HepG2 (cell line): Measurements from ENCODE around the gene FRAS1. TPM values are rescaled to one million over a fixed set of nuclear protein-coding genes. Genes with fewer than 3 reads are reported as not detected.

Source experiments
- ETV5 ChIP-seq: IDR thresholded peaks from 2 replicates; pipeline ENCODE4 v1.6.1; 2018; ENCODE audit warnings: missing biosample characterization, missing genetic modification reagents, inconsistent platforms, borderline replicate concordance
- FOXJ3 ChIP-seq: sonication (generic); formaldehyde crosslinking; IDR thresholded peaks from 2 replicates; pipeline ENCODE4 v1.4.0; 2020; ENCODE audit warnings: missing genetic modification reagents, mild to moderate bottlenecking, borderline replicate concordance
- MXI1 ChIP-seq: IDR thresholded peaks from 3 replicates; pipeline ENCODE4 v1.6.1; 2012; ENCODE audit warnings: low read depth, low read length, inconsistent platforms, borderline replicate concordance
- RARA ChIP-seq: IDR thresholded peaks from 2 replicates; pipeline ENCODE4 v1.6.1; 2016; ENCODE audit warnings: missing genetic modification reagents, missing compliant biosample characterization
- SIX1 ChIP-seq: sonication (generic); formaldehyde crosslinking; IDR thresholded peaks from 2 replicates; pipeline ENCODE4 v1.4.0; 2020; ENCODE audit warnings: missing genetic modification reagents, borderline replicate concordance
- ZMYM3 ChIP-seq: sonication (generic); formaldehyde crosslinking; IDR thresholded peaks from 2 replicates; pipeline ENCODE4 v1.5.1; 2020; ENCODE audit warnings: mild to moderate bottlenecking, missing genetic modification reagents
- ZNF121 ChIP-seq: sonication (generic); formaldehyde crosslinking; IDR thresholded peaks from 2 replicates; pipeline ENCODE4 v1.5.0; 2020; ENCODE audit warnings: mild to moderate bottlenecking, missing genetic modification reagents
- ZNF292 ChIP-seq: sonication (generic); formaldehyde crosslinking; IDR thresholded peaks from 2 replicates; pipeline ENCODE4 v1.8.1; 2022; ENCODE audit warnings: mild to moderate bottlenecking, low read depth, missing genetic modification reagents, borderline replicate concordance
- ZNF3 ChIP-seq: IDR thresholded peaks from 2 replicates; pipeline ENCODE4 v1.7.0; 2017; ENCODE audit warnings: inconsistent platforms
- ZNF501 ChIP-seq: sonication (generic); formaldehyde crosslinking; IDR thresholded peaks from 2 replicates; pipeline ENCODE4 v1.5.1; 2020; ENCODE audit warnings: mild to moderate bottlenecking, moderate library complexity, missing genetic modification reagents
- ZNF614 ChIP-seq: IDR thresholded peaks from 2 replicates; pipeline ENCODE4 v1.6.1; 2018; ENCODE audit warnings: missing biosample characterization, missing genetic modification reagents, inconsistent platforms, borderline replicate concordance
- polyA plus RNA-seq, 8 experiments: library from polyadenylated mRNA; depleted of rRNA in 3 of 8; stranded (reverse) in 7 of 8; unstranded in 1 of 8; fragments of >200 nt; fragmentation: Illumina TruSeq in 4 of 8; extraction: Trizol in 4 of 8; gene quantifications; 2 replicates each; pipeline versions ENCODE4 v1.2.1 to v1.2.3, GENCODE V29; 2011 to 2016; ENCODE audit warnings: low read depth in 4 of 8, missing spikeins in 1 of 8, mixed read lengths in 1 of 8; ENCODE audit not compliant: insufficient read depth in 1 of 8
- total RNA-seq, 5 experiments: library from RNA; depleted of rRNA; stranded (reverse); fragments of >200 nt; fragmentation: Illumina TruSeq; extraction: Trizol; gene quantifications; 2 replicates each; pipeline ENCODE4 v1.2.3, GENCODE V29; 2016; ENCODE audit warnings: low read depth in 1 of 5
- TF ChIP-seq, protein P1 (sequence below): sonication (generic); formaldehyde crosslinking; IDR thresholded peaks from 2 replicates; pipeline ENCODE4 v1.4.0; 2020; ENCODE audit warnings: mild to moderate bottlenecking, low read depth, missing genetic modification reagents
- TF ChIP-seq, protein P2 (sequence below): sonication (generic); formaldehyde crosslinking; IDR thresholded peaks from 2 replicates; pipeline ENCODE4 v1.9.0; 2021; ENCODE audit warnings: mild to moderate bottlenecking, missing genetic modification reagents
- TF ChIP-seq, protein P3 (sequence below): sonication (generic); formaldehyde crosslinking; IDR thresholded peaks from 2 replicates; pipeline ENCODE4 v1.4.0; 2020; ENCODE audit warnings: mild to moderate bottlenecking, missing genetic modification reagents
- TF ChIP-seq, protein P4 (sequence below): sonication (generic); formaldehyde crosslinking; IDR thresholded peaks from 2 replicates; pipeline ENCODE4 v1.5.1; 2020; ENCODE audit warnings: missing genetic modification reagents, mild to moderate bottlenecking, borderline replicate concordance

The FRAS1 gene
- total and polyA plus RNA-seq, 2 of the 13 experiments (the other 11 are each of a cell fraction or from before 2014, with no cell fraction given), result 22.5 to 31.6 TPM

DNA sequence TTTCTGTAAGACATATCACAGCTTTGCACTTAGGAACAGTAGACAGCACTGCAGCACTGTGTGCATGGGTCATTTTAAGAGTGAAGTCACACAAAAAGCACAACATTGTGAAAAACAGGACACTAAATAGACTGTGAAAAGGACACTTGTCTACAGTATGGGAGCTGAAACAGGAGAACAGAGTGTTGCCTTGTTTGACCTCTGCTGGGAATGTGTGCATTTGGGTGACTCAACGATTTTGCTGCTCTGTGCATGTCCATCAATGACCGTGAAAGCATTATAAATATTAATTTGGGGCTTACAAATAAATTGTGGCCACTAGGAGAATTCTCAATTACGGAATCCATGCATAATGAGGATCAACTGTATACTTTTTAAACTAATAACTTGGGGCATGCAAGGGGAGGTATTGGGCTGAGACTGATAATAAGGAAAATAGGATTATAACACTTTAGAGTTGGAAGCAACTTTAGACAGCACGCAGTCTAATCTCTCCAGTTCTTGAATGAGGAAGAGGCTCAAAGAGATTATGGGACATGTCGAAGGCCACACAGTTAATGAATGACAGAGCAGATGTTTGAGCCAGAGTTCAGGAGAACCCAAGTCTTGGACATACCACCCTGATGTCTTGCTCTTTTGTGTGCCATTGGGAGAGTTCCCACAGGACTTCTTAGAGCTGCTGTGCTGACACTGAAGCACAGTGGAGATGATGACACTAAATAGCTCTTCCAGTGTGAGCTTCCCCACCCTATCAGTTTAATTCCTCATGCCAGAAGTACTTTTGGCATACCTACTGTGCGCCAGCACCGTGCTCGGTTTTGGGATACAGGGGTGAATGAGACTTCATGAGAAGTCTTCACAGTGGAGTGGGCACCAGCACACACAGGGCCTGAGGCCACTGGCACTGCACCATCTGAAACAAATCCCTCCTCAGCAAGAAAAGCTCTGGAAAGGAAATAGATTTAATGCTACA is 79.3 kb downstream of the FRAS1 start (continued):
- TF ChIP-seq, protein P1, sequence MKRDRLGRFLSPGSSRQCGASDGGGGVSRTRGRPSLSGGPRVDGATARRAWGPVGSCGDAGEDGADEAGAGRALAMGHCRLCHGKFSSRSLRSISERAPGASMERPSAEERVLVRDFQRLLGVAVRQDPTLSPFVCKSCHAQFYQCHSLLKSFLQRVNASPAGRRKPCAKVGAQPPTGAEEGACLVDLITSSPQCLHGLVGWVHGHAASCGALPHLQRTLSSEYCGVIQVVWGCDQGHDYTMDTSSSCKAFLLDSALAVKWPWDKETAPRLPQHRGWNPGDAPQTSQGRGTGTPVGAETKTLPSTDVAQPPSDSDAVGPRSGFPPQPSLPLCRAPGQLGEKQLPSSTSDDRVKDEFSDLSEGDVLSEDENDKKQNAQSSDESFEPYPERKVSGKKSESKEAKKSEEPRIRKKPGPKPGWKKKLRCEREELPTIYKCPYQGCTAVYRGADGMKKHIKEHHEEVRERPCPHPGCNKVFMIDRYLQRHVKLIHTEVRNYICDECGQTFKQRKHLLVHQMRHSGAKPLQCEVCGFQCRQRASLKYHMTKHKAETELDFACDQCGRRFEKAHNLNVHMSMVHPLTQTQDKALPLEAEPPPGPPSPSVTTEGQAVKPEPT (CRISPR knock-in tag), result no peak
- TF ChIP-seq FOXJ3 (peak; percentile 52; the same call in 1 of the 2 replicates), RARA (CRISPR knock-in tag) (peak; percentile 76), ZNF501 (CRISPR knock-in tag) (0 out of 2 replicates have a peak, but pooled peaks have one; percentile 43), ZMYM3 (CRISPR knock-in tag) (peak; percentile 47; the same call in 1 of the 2 replicates), SIX1 (peak; percentile 53; the same call in 1 of the 2 replicates), ZNF3 (peak; percentile 37; the same call in 1 of the 2 replicates), ZNF292 (CRISPR knock-in tag) (peak; percentile 86; the same call in 1 of the 2 replicates), MXI1 (no peak), ETV5 (CRISPR knock-in tag) (peak; percentile 32; the same call in 1 of the 2 replicates), ZNF614 (CRISPR knock-in tag) (peak; percentile 28; the same call in 1 of the 2 replicates), ZNF121 (0 out of 2 replicates have a peak, but pooled peaks have one; percentile 15)
- TF ChIP-seq, protein P2, sequence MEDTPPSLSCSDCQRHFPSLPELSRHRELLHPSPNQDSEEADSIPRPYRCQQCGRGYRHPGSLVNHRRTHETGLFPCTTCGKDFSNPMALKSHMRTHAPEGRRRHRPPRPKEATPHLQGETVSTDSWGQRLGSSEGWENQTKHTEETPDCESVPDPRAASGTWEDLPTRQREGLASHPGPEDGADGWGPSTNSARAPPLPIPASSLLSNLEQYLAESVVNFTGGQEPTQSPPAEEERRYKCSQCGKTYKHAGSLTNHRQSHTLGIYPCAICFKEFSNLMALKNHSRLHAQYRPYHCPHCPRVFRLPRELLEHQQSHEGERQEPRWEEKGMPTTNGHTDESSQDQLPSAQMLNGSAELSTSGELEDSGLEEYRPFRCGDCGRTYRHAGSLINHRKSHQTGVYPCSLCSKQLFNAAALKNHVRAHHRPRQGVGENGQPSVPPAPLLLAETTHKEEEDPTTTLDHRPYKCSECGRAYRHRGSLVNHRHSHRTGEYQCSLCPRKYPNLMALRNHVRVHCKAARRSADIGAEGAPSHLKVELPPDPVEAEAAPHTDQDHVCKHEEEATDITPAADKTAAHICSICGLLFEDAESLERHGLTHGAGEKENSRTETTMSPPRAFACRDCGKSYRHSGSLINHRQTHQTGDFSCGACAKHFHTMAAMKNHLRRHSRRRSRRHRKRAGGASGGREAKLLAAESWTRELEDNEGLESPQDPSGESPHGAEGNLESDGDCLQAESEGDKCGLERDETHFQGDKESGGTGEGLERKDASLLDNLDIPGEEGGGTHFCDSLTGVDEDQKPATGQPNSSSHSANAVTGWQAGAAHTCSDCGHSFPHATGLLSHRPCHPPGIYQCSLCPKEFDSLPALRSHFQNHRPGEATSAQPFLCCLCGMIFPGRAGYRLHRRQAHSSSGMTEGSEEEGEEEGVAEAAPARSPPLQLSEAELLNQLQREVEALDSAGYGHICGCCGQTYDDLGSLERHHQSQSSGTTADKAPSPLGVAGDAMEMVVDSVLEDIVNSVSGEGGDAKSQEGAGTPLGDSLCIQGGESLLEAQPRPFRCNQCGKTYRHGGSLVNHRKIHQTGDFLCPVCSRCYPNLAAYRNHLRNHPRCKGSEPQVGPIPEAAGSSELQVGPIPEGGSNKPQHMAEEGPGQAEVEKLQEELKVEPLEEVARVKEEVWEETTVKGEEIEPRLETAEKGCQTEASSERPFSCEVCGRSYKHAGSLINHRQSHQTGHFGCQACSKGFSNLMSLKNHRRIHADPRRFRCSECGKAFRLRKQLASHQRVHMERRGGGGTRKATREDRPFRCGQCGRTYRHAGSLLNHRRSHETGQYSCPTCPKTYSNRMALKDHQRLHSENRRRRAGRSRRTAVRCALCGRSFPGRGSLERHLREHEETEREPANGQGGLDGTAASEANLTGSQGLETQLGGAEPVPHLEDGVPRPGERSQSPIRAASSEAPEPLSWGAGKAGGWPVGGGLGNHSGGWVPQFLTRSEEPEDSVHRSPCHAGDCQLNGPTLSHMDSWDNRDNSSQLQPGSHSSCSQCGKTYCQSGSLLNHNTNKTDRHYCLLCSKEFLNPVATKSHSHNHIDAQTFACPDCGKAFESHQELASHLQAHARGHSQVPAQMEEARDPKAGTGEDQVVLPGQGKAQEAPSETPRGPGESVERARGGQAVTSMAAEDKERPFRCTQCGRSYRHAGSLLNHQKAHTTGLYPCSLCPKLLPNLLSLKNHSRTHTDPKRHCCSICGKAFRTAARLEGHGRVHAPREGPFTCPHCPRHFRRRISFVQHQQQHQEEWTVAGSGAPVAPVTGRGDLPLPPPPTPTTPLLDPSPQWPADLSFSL, result peak; percentile 98
- TF ChIP-seq, protein P3, sequence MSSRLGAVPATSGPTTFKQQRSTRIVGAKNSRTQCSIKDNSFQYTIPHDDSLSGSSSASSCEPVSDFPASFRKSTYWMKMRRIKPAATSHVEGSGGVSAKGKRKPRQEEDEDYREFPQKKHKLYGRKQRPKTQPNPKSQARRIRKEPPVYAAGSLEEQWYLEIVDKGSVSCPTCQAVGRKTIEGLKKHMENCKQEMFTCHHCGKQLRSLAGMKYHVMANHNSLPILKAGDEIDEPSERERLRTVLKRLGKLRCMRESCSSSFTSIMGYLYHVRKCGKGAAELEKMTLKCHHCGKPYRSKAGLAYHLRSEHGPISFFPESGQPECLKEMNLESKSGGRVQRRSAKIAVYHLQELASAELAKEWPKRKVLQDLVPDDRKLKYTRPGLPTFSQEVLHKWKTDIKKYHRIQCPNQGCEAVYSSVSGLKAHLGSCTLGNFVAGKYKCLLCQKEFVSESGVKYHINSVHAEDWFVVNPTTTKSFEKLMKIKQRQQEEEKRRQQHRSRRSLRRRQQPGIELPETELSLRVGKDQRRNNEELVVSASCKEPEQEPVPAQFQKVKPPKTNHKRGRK (CRISPR knock-in tag), result 0 out of 2 replicates have a peak, but pooled peaks have one; percentile 39
- TF ChIP-seq, protein P4, sequence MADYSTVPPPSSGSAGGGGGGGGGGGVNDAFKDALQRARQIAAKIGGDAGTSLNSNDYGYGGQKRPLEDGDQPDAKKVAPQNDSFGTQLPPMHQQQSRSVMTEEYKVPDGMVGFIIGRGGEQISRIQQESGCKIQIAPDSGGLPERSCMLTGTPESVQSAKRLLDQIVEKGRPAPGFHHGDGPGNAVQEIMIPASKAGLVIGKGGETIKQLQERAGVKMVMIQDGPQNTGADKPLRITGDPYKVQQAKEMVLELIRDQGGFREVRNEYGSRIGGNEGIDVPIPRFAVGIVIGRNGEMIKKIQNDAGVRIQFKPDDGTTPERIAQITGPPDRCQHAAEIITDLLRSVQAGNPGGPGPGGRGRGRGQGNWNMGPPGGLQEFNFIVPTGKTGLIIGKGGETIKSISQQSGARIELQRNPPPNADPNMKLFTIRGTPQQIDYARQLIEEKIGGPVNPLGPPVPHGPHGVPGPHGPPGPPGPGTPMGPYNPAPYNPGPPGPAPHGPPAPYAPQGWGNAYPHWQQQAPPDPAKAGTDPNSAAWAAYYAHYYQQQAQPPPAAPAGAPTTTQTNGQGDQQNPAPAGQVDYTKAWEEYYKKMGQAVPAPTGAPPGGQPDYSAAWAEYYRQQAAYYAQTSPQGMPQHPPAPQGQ (CRISPR knock-in tag), result no peak
